Measurements from ENCODE around the gene NTSR1. TPM values are rescaled to one million over a fixed set of nuclear protein-coding genes. Genes with fewer than 3 reads are reported as not detected.

Gene NTSR1
- total RNA-seq, 4 donors from 2014 or later = 1.5 to 23.9 (median 4.7) TPM

DNA sequence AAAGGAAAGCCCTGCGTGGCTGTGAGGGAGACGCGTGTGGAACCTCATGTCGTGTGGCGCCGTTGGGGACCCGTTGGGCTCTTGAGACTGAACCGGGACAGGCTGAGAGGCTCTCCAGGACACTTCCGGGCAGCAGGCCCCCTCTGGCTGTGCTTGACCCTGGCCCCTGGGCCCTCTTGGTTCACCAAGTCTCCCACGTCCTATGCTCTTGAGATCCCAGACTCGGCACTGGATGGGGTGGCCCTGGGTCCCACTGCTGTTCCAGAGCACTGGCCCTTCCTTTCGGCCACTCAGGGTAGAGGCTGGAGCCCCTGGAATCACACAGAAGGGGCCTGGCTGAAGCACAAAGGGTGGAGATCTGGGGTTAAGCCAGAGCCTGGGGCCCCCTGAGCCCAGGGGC lies 30.4 kb downstream of the NTSR1 start:
- 80% methylated on average over 12 of the region's 12 CpGs; no CpG with 5 or more reads in 1 of the 2 donors for WGBS, 2 donors (ENCODE audit: low coverage in 1 of 2)
- Histone ChIP-seq H3K9me3 (no peaks in the 10 kb centered on the region), H3K4me1 (peaks cover 4 to 26% (median 16%) of the 10 kb centered on the region in 4 donors), H3K27ac (peak overlapping the region in 2 of 4 donors; percentile 60 to 81), H3K36me3 (no peaks in the 10 kb centered on the region), H3K4me3 (no peak overlapping the region), H3K27me3 (peaks cover 30% of the 10 kb centered on the region)
- TF ChIP-seq POLR2A (IDR thresholded peaks at IDR 0.05) (no peak), POLR2AphosphoS5 (IDR thresholded peaks at IDR 0.05) (no peak), EP300 (IDR thresholded peaks at IDR 0.05; ENCODE audit: low read depth) (no peak)
- TF ChIP-seq, protein P1, sequence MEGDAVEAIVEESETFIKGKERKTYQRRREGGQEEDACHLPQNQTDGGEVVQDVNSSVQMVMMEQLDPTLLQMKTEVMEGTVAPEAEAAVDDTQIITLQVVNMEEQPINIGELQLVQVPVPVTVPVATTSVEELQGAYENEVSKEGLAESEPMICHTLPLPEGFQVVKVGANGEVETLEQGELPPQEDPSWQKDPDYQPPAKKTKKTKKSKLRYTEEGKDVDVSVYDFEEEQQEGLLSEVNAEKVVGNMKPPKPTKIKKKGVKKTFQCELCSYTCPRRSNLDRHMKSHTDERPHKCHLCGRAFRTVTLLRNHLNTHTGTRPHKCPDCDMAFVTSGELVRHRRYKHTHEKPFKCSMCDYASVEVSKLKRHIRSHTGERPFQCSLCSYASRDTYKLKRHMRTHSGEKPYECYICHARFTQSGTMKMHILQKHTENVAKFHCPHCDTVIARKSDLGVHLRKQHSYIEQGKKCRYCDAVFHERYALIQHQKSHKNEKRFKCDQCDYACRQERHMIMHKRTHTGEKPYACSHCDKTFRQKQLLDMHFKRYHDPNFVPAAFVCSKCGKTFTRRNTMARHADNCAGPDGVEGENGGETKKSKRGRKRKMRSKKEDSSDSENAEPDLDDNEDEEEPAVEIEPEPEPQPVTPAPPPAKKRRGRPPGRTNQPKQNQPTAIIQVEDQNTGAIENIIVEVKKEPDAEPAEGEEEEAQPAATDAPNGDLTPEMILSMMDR (IDR thresholded peaks at IDR 0.05) = no peak
- in situ Hi-C loops (cut with MboI; ENCODE audit: low pct_ligation_motif_present in 1 of 4, low pct_unique_long_range_greater_than_20kb in 1 of 4, low sequenced_read_pairs in 3 of 4) = no loop called here
- intact Hi-C loops (cut with DNase I; ENCODE audit: low total_unique reads) = no loop called here
- DNase-seq = peak; percentile 4

DNA sequence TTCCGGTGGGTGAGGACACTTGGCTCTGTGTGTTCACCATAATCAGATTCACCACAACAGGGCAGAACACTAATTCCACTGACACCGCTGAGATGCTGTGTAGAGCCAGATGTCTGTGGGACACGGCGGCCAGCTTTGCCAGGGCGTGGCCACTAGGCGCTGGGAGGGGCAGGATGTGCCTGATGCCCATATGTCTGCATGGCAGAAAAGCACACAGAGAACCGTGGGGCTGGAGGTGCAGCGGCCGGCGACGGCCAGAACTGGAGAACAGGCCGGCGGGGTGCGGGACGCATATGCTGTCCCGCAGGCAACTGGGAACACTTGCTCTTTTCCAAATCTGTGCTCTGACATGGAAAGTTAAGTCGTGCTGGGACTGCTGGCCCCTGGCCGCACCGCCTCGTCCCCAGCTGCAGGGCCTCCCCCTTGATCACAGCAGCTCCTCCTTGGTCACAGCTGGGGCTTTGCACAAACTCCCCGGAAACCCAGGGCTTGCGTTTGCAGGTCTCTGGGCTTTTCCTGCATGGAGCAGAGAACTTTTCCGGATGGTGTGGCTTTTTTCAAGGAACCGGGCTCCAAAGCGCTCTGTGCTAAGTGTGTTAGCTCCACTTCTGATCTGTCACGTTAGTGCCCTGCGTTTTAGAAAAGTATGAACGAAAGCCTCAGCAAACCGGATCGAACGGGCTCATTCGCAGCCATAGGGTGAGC lies 31.1 kb downstream of the NTSR1 start:
- no peaks in the 10 kb centered on the region for H3K36me3 ChIP-seq
- no peaks in the 10 kb centered on the region for H3K9me3 ChIP-seq
- in situ Hi-C loops (cut with MboI; ENCODE audit: low pct_ligation_motif_present in 1 of 4, low pct_unique_long_range_greater_than_20kb in 1 of 4, low sequenced_read_pairs in 3 of 4) (no loop called here), intact Hi-C loops (cut with DNase I; ENCODE audit: low total_unique reads) (no loop called here)
- H3K4me1 ChIP-seq = peaks cover 4 to 26% (median 16%) of the 10 kb centered on the region in 4 donors
- peaks cover 30% of the 10 kb centered on the region for H3K27me3 ChIP-seq
- peak; percentile 67 for DNase-seq
- TF ChIP-seq POLR2A (IDR thresholded peaks at IDR 0.05) (no peak), POLR2AphosphoS5 (IDR thresholded peaks at IDR 0.05) (peak in 1 of 3 donors; percentile 8), EP300 (IDR thresholded peaks at IDR 0.05; ENCODE audit: low read depth) (no peak)
- TF ChIP-seq, protein P1 (IDR thresholded peaks at IDR 0.05) = peak in 1 of 5 experiments; percentile 18
- WGBS, 2 donors (ENCODE audit: low coverage in 1 of 2) = 47% methylated on average over 32 of the region's 32 CpGs; no CpG with 5 or more reads in 1 of the 2 donors
- peak overlapping the region; percentile 43 to 81 (median 52) for H3K27ac ChIP-seq
- H3K4me3 ChIP-seq = peak overlapping the region in 1 of 4 donors; percentile 14

DNA sequence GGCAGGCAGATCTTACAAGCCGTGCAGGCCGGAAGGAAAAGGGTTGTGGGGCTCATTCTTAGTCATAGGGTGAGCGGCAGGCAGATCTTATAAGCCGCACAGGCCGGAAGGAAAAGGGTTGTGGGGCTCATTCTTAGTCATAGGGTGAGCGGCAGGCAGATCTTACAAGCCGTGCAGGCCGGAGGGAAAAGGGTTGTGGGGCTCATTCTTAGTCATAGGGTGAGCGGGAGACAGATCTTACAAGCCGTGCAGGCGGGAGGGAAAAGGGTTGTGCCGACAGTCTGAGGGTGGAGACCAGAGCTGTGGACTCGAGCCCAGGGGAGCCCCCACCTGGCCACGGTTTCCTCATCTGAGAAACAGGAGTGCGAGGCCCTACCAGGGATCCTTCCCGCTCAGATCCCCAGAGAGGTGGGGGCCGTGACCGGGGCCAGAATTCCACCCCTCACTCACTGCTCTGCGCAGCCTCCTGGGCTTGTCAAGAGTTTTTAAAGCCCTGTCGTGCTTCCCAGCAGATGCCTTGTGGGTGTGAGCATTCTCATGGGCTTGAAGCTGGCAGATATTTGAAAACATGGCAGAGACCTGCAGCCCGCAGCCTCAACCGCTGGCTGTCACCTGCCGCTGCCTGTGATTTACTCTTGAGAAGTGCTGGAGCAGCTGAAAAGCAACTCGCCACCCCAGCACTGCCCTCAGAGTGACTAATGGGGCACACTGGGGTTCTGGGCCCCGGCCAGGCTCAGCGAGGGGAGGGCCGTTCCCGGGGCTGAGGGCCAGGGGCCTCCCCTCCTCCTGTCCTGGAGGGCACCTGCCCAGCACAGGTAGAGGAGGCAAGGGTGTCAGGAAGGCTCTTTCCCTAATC lies 31.9 kb downstream of the NTSR1 start:
- Histone ChIP-seq H3K27me3 (peaks cover 28% of the 10 kb centered on the region), H3K27ac (peak overlapping the region; percentile 43 to 81 (median 52)), H3K9me3 (no peaks in the 10 kb centered on the region), H3K4me3 (peak overlapping the region in 1 of 4 donors; percentile 14), H3K4me1 (peaks cover 4 to 26% (median 16%) of the 10 kb centered on the region in 4 donors), H3K36me3 (no peaks in the 10 kb centered on the region)
- 40 to 56% methylated on average over 6 to 28 of the region's 28 CpGs for WGBS, 2 donors (ENCODE audit: low coverage in 1 of 2)
- peak; percentile 47 for DNase-seq
- in situ Hi-C loops (cut with MboI; ENCODE audit: low pct_ligation_motif_present in 1 of 4, low pct_unique_long_range_greater_than_20kb in 1 of 4, low sequenced_read_pairs in 3 of 4) (no loop called here), intact Hi-C loops (cut with DNase I; ENCODE audit: low total_unique reads) (no loop called here)
- TF ChIP-seq EP300 (IDR thresholded peaks at IDR 0.05; ENCODE audit: low read depth) (no peak), POLR2AphosphoS5 (IDR thresholded peaks at IDR 0.05) (no peak), POLR2A (IDR thresholded peaks at IDR 0.05) (no peak)
- TF ChIP-seq, protein P1 (IDR thresholded peaks at IDR 0.05) = no peak

DNA sequence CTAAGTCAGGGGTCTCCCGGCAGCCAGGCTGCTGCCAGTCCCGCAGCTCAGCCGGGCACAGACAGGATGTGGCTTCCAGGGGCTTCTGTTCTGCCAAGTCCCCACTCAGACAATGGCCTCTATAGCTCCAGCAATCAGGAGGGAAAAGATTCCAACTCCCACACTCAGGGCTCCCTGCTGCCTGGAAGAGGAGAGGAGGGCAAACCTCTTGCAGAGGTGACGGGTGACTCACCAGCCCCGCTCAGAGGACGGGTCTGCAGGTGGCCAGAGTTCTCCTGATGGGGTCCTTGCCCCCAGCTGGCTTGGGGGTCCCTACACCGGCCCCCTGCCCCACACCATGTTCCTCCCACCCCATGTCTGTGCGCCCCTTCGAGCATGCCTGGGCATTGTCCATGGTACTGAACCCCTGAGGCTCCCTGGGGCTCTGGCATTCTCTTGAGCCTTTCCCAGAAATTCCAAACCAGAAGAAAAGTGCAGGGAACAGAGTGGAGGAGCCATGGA lies 32.6 kb downstream of the NTSR1 start:
- no peak for DNase-seq
- H3K4me3 ChIP-seq = no peak overlapping the region
- H3K4me1 ChIP-seq = peaks cover 4 to 26% (median 16%) of the 10 kb centered on the region in 4 donors
- WGBS, 2 donors (ENCODE audit: low coverage in 1 of 2) = 41% methylated on average over 6 of the region's 9 CpGs; no CpG with 5 or more reads in 1 of the 2 donors
- no peak for TF ChIP-seq POLR2AphosphoS5 (IDR thresholded peaks at IDR 0.05)
- TF ChIP-seq, protein P1 (IDR thresholded peaks at IDR 0.05) = no peak
- H3K27me3 ChIP-seq = peaks cover 26% of the 10 kb centered on the region
- in situ Hi-C loops (cut with MboI; ENCODE audit: low pct_ligation_motif_present in 1 of 4, low pct_unique_long_range_greater_than_20kb in 1 of 4, low sequenced_read_pairs in 3 of 4) (no loop called here), intact Hi-C loops (cut with DNase I; ENCODE audit: low total_unique reads) (no loop called here)
- no peaks in the 10 kb centered on the region for H3K9me3 ChIP-seq
- peak overlapping the region; percentile 43 to 81 (median 50) for H3K27ac ChIP-seq
- no peaks in the 10 kb centered on the region for H3K36me3 ChIP-seq
